VCaP (cell line): Measurements from ENCODE around the gene TCOF1.
A peak's percentile ranks its signal among the peaks of the same experiment; 100 is the strongest.
"Not testable (repeated sequence)": the region's sequence is repeated elsewhere in the genome, so short reads cannot be mapped to it uniquely, and the experiment has no call there.

Source experiments
- H3K27ac ChIP-seq: fragments of 450-650 bp; 2 replicates; pipeline ENCODE4 v1.5.1; 2017
- TF ChIP-seq, protein P1 (sequence below): fragments of 450-650 bp; conservative IDR thresholded peaks from 2 replicates; pipeline ENCODE4 v1.5.1; 2017; ENCODE audit warnings: mild to moderate bottlenecking, moderate library complexity

Gene TCOF1

DNA sequence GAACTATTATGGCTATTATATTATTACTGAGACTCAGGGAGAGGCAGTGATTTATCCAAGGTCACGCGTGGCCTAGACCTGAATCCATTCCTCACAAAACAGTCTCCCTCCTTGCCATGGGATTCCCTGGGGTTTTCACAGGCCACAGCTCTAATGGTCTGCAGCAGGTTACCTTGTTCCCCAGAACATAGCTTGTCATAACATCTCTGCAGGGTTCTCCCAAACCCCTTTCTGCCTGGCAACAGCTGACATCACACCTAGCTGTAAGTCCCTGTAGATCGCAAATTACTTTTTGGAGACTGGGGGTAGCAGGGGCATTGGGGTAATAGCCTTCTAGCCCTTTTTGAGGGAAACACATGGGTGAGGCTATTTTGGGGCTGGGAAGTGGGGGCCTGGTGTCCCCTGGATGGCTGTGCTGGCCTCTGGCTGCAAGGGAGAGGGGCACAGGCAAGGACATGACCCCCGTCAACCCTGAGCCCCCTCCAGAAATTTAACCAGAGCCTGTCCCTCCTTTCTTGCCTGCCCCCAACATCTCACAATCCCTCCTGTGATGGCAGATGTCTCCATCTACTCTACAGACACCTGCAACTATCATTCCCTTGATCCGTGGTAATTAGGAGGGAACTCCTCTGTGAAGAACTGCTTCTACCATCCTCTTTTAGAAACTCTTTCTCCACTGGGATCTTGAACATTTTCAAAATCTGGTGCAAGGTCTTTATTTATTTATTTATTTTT, 53.9 kb downstream of the TCOF1 start:
- peak overlapping the region; percentile 55; the same call in 1 of the 2 replicates for H3K27ac ChIP-seq
- TF ChIP-seq, protein P1, sequence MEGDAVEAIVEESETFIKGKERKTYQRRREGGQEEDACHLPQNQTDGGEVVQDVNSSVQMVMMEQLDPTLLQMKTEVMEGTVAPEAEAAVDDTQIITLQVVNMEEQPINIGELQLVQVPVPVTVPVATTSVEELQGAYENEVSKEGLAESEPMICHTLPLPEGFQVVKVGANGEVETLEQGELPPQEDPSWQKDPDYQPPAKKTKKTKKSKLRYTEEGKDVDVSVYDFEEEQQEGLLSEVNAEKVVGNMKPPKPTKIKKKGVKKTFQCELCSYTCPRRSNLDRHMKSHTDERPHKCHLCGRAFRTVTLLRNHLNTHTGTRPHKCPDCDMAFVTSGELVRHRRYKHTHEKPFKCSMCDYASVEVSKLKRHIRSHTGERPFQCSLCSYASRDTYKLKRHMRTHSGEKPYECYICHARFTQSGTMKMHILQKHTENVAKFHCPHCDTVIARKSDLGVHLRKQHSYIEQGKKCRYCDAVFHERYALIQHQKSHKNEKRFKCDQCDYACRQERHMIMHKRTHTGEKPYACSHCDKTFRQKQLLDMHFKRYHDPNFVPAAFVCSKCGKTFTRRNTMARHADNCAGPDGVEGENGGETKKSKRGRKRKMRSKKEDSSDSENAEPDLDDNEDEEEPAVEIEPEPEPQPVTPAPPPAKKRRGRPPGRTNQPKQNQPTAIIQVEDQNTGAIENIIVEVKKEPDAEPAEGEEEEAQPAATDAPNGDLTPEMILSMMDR: no peak

DNA sequence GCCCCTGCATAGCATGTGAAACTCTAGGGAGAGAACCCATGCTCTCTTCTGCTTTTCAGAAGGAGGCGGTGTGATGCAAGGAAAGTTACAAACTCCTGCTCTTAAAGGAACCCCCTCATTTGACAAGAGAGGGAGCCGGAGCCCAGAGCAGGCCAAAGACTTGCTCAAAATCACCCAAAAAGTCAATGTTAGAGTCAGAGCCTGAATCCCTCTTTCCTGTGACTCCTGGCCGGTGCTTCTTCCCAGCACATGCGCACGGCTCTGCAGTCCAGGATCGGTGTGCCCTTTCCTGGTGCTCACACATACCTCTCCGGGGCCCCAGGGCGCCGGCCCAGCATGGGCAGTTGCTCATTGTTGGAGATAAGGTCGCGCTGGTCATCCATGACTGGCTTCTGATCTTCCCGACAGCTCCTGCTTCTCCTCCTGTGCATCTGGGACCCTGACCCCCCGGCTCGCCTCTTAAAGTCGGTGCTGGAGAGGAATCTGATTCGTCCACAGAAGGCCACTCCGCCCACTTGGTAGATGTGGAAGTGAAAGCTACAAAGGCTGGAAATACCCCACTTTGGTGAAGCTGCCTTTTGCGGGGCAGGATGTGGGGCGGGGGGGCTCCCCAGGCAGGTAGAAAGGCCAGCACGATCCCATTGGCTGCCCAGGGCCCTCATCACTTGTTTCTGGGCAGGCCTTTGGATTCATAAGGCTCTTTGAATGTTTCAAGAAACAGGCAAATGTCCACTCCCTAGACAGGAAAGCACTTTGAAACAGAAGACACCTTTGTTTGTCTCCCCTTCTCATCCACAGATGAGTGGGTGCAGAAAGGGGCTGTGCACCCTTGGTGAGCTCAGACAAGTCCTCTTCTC, 55.0 kb downstream of the TCOF1 start, which contains the start of gene CD74:
CD74 (minus strand) TSS at position 592 of the 857 bp plus-strand sequence; CDS start at position 431, 161 bp downstream.
- H3K27ac ChIP-seq: no peak within 1 kb of the TSS

DNA sequence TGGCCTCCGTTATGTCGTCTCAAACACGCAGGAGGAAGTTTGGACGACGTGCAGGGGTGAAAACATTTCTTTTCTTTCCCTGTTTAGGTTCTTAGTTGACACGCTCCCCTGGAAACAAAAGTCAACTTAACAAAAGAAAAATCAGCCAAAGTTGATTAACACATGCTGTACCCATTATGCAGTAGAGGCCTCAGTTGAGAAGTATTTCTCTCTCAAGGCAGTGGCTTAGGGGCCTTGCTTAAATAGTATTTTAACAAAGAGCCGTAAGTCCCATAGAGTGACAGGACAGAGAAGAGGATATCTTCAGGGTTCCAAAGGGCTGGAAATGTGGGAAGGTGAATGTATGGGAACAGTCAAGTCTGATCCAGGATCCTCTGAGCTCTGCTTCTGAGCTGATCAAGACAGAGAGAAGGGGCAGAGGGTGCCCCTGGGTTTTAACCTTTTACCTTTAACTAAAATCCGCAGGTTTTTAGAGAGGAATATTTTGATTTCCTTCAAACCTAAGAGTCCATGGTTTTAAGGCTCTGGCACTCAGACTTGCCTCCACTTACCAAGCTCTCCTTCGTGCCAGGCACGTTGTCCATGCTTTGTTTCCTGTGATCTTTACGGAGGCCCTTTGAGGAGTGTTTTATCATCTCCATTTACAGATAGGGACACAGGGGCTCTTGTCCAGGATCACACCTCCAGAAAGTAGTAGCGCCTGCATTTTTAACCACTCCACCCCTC, 55.8 kb downstream of the TCOF1 start:
- TF ChIP-seq, protein P1: no peak
- no peak overlapping the region for H3K27ac ChIP-seq

More for the DNA sequence above, 55.0 kb downstream of the TCOF1 start, which contains the start of gene CD74:
- TF ChIP-seq, protein P1: no peak

DNA sequence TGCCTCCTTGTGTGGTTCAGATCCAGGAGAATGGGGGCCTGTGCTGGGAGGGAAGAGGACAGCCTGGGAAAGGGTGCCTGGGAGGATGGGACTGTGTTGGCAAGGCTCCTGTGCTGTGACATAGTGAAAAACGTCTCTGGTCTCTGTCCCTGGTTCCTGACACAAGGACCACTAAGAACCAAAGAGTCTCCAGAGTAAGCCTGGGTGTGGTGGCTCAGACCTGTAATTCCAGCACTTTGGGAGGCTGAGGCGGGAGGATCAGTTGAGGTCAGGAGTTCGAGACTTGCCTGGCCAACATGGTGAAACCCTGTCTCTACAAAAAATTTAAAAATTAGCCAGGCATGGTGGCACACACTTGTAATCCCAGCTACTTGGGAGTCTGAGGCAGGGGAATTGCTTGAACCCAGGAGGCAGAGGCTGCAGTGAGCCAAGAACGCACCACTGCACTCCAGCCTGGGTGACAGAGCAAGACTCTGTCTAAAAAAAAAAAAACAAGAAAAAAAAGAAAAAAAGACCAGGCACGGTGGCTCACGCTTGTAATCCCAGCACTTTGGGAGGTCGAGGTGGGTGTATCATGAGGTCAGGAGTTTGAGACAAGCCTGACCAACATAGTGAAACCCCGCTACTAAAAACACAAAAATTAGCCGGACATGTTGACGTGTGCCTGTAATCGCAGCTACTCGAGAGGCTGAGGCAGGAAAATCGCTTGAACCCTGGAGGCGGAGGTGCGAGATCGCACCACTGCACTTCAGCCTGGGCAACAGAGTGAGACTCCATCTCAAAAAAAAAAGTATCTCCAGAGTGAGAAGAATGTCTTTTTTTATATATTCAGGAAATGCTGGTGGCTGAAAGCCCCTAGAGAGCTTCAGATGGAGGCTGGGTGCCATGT, 56.6 kb downstream of the TCOF1 start:
- H3K27ac ChIP-seq: not testable (repeated sequence)

DNA sequence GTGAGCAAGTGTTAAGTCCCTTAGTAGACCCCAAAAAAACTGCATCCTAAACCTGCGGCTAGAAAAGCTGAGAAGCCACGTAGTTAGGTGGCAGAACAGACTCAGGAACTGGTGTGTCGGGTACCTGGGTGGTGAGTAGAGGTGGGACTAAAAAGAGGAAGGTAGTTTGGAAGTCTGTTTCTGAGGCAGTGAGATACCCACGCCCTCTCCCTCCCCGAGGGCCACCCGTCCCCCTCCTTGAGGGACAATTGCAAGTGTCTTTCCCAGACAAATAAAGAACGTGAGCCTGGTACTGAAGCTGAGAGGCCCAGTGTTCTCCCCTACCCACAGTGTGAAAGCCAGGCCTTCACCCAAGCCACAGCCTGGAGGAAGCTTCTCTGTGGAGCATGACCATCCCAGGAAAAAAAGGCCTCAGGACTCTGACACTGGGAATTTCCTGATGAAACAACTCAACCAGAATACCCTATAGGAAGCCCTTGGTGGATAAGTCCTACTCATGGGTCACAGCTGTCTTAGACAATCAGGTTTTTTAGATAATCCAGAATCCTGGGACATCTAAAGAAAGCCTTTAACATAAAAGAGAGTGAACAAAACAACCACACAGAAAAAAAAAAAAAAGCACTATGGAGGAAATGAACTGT, 62.3 kb downstream of the TCOF1 start:
- TF ChIP-seq, protein P1: no peak
- H3K27ac ChIP-seq: no peak overlapping the region

DNA sequence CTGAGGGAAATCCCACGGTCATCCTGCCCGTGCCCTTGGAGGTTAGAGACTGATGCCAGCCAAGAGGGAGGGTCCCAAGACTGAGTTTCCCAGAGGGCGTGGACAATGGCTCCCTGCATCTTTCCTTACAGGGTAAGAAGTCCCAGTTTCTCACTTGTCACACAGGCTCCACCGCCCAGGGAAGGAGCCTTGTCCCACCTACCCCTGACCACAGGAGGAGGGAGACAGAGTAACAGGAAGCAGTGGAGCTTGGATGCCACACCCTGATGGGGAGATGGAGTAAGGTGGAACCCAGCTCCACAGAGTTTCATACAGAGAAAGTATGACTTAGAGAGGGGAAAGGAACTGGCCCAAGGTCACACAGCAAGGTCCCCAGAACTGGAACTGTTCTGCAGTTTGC, 64.6 kb downstream of the TCOF1 start:
- TF ChIP-seq, protein P1: no peak
- H3K27ac ChIP-seq: no peak overlapping the region

DNA sequence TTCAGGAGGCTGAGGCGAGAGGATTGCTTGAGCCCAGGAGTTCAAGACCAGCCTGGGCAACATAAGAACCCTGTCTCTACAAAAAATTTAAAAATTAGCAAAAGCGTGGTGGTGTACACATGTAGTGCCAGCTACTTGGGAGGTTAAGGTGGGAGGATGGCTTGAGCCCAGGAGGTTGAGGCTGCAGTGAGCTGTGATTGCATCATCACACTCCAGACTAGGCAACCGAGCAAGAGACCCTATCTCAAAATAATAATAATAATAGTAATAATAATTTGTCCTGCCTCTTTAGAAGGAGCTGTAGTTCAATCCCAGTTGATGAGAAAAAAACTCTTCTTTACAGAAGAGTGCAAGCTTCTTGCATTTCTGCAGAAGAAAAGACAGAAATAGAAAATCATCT, 65.3 kb downstream of the TCOF1 start:
- no peak overlapping the region for H3K27ac ChIP-seq
- TF ChIP-seq, protein P1: no peak

DNA sequence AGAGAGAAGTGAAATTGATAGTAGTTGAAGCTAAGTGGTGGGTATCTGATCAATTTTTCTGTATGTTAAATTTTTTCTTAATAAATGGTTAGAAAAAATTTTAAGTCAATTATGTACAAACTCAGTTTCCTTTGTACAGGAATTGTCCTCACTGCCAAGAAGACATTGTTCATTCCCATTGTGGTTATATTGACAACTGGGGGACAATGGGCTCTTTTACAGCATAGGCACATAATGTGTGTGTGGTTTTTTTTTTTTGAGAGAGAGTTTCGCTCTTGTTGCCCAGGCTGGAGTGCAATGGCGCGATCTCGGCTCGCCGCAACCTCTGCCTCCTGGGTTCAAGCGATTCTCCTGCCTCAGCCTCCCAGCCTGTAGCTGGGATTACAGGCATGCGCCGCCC, 68.7 kb downstream of the TCOF1 start:
- H3K27ac ChIP-seq: not testable (repeated sequence)
